Testis (tissue), 2 donors: Measurements from ENCODE around the gene RRAD.

Source experiments
- CTCF ChIP-seq, 3 experiments: fragments of 450-650 bp in 2 of 3; fragments of 200-600 bp in 1 of 3; sonication (generic) in 1 of 3; IDR thresholded peaks; one replicate each; pipeline ENCODE4 v1.5.1; 2016 to 2019; ENCODE audit warnings: antibody characterized with exemption in 3 of 3, mild to moderate bottlenecking in 2 of 3, moderate library complexity in 1 of 3
- POLR2A ChIP-seq: fragments of 450-650 bp; IDR thresholded peaks from one replicate; pipeline ENCODE4 v1.6.1; 2017; ENCODE audit warnings: antibody characterized with exemption, mild to moderate bottlenecking, moderate library complexity

- no peak for TF ChIP-seq CTCF (IDR thresholded peaks at IDR 0.05)
- no peak for TF ChIP-seq POLR2A
These were observed 35.7 kb downstream of the RRAD start for GRCh38 chr16:66889622-66890021.
